Measurements from ENCODE around the gene METTL27.
"Not testable (repeated sequence)": the region's sequence is repeated elsewhere in the genome, so short reads cannot be mapped to it uniquely, and the experiment has no call there.

Gene METTL27

DNA sequence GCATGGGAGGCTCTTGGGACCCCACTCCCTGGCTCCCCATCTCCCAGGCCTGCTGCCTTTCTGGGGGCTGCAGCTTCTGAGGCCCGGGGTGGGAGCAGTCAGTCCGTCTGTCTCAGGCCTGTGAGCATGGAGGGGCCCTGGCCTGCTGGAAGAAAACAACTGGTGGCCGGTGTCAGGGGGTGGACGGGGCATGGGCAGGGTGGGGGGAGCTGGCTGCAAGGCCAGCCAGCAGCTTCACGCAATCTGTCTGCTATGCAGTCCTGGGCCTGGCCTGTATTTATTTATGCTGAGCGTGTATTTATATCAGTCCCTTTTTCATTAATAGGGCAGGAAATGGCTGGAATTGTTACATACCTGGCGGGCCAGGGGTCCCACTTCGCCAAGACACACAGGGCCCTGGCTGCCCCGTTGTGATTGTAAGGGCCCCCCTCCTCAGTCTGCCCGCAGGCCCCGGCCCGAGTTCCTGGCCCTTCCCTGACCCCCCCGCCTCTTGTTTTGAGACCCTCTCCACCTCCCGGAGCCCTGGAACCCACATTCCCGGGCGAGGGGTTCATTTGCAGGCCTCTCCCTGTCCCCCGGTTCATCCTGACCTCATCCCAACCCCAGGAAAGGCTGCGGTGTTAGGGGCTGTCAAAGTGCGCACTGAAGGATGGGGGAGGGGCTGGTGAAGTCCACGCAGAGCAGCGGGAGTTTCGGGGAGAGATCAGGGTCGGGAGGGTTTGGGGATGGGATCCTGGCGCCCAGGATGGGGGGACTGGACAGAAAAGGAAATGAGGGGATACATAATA, 26.9 kb upstream of the METTL27 start:
- no peak for DNase-seq

DNA sequence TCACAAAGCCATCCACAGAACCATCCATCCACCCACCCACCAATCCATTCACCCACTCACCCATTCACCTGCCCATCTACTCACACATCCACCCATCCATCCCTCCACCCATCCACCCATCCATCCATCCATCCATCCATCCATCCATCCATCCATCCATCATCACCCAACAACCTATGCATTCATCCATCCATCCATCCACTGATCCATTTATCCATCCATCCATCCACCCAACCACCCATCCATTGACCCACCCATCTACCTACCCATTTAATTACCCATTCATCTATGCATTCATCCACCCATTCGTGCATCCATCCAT, 24.1 kb upstream of the METTL27 start:
- no peak for DNase-seq

DNA sequence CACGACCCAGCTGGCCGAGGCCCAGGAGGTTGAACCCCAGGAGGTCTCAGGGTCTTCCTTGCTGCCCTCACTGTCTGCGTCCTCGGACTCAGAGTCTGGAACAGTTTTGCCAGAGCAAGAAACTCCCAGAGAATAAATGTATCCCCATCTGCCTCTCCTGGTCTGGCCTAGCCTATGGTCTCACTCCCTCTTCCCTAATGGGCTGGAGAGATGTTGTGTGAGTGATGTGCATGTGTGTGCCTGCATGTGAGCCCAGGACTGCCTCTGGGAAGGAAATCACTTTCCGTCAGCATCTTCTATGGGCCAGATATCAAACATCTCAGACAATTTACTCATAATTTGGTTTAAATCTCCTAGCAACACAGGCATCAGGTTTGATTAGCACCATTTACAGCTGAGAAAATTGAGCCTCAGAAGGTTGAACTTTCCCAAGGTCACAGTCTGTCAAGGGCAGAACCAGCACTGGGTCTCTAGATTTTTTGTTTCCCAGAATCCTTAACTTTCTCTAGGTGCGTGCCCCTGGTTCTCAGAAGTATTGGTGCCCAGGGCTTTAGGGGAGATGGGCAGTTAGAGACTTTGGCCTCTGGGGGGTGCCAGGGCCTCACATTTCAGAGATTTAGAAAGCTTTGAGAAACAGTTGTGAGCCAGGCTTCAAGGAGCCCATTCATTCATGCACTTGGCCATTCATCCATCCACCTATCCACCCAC, 23.6 kb upstream of the METTL27 start:
- DNase-seq, result no peak

- no peak for DNase-seq
Observed at GRCh38 chr7:73864981-73865711, 22.8 kb upstream of the METTL27 start.

- DNase-seq, result no peak
Observed at GRCh38 chr7:73861305-73861704, 19.0 kb upstream of the METTL27 start.

DNA sequence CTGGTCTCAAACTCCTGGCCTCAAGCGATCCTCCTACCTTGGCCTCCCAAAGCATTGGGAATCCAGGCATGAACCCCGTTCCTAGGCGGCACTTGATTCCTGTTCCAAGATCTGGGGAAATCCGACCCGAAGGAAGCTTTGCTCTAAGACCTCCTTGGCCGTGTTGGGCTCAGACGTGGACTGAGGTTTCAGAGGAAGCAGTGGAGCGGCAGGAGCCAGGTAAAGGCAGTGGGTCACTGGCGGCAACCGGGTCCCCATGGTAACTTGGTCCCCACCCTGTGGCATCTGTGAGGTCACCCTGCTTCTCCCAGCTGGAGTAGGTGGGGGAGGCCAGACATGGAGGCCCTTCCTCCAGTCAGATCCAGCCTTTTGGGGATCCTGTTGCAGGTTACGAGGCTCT, 18.5 kb upstream of the METTL27 start, which contains the start of gene TMEM270:
TMEM270 (plus strand) TSS at position 301 of the 400 bp plus-strand sequence; CDS start at position 337, 36 bp downstream.
- DNase-seq, result no peak

DNA sequence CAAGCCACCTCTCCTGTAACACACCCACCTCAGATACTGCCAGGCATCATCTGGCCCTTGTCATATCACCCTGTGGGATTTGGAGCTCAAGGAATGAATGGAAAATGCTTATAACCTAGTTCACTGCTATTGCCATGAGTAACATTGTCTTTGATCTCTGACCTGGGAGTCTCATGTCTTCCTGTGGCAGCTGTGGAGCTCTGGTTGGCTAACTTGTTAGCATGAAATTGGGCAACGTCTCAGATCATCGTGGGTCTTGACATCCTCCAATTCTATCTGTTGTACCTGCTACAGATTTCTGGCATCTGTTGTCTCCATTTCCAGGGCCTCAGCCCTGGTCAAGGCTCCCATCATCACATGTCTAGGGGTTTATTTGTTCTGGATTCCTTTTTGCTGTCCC, 16.5 kb upstream of the METTL27 start:
- DNase-seq, result no peak

DNA sequence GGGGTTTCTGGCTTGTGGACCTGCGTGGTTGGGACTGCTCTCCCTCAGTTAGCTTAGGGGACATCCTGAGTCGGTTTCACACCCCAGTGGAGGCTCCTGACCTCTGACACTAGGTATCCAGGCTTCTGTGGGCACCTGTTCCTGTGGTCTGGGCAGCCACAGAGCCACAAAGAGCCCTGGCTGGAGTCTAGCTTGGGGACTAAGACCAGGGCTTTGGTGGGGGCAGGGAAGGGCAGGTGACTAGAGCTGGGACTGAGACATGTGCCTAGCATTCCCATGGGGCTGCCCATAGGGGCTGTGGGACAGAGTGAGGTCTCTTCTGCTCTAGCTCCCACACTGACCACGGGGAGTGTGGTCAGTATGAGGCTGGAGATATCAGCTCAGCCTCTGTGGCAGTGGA, 14.6 kb upstream of the METTL27 start:
- no peak for DNase-seq

GRCh38 chr7:73852500-73852899, 10.2 kb upstream of the METTL27 start:
- no peak for DNase-seq

GRCh38 chr7:73851410-73852338, 9.4 kb upstream of the METTL27 start:
- no peak for DNase-seq

DNA sequence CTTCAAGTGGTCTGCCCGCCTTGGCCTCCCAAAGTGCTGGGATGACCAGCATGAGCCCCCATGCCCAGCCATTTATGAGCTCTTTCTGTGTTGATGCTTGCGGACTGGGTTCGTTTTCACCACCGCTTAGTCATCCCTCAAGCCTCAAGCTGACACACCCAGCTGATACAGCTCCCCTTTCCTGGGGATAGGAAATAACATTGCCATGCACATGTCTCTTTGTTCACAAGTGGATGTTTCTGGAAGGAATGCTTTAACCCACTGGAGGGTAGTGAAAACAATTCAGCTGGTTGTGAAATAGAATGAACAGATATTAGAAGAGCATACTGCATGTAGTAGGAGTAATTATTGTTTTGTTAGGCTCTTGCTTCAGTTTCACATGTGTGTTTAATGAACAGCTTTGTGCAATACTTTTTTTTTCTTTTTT, 8.5 kb upstream of the METTL27 start:
- no peak for DNase-seq

DNA sequence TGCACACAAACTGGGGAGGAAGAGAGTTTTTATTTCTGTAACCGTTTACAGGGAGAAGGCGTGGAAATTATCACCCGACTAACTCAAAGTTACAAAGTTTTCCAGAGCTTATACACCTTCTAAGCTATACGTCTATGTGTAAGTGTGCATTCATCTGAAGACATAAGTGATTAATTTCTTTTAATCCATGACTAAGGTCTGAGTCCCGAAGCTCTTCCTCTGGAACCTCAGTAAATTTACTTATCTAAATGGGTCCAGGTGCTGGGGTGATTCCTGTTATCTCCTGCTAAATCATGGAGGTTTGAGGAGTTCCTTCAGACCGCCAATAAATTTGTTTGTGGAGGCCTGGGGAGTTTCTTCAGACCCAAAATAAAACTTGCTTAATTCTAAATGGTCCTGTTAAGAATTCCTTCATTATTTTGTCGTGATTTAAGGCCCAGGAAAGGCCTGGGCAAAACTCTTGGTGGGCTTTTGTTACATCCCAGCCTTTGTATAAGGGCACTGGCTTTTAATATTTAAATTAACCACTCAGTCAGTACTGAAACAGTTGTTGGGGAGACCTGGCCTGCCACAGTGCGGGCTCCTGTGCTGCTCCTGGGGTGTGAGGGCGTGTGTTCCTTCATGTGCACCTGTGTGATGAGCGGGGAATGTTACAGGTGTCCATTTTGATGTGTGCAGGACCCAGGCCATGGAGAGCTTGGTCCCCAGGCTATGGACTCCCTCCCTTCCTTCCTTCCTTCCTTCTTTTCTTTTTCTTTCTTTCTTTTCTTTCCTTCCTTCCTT, 5.8 kb upstream of the METTL27 start:
- DNase-seq, result no peak

GRCh38 chr7:73845701-73846195, 3.4 kb upstream of the METTL27 start:
- not testable (repeated sequence) for DNase-seq

GRCh38 chr7:73844848-73845460, 2.6 kb upstream of the METTL27 start:
- no peak for DNase-seq

DNA sequence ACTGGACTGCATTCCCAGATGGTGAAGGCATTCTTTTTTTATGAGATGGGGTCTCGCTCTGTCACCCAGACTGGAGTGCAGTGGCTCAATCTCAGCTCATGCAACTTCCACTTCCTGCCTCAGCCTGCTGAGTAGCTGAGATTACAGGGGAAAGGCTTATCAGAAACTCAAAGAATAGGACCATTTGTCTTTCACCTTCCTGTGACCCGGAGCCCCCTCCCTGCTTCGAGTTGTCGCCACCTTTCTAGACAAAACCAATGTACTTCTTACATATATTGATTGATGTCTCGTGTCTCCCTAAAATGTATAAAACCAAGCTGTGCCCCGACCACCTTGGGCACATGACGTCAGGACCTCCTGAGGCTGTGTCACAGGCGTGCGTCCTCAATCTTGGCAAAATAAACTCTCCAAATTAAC, 1.8 kb upstream of the METTL27 start:
- DNase-seq, result no peak

DNA sequence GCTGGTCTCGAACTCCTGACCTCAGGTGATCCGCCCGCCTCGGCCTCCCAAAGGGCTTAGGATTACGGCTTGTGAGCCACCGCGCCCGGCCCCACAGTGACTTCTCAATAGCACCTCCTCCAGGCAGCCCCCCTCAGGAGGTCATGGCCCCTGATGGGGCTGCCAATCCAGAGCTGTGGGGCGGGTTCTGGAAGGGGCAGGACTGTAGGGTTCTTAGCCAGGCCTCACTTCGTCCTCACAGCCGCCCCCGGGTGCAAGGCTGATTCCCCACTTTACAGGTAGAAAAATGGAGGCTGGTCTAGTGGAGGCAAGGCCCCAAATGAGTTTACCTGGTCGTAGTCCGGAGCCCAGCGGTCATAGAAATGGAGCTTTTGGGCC, 638 bp downstream of the METTL27 start:
- DNase-seq, result no peak

GRCh38 chr7:73840715-73841379, 1.5 kb downstream of the METTL27 start:
- no peak for DNase-seq

DNA sequence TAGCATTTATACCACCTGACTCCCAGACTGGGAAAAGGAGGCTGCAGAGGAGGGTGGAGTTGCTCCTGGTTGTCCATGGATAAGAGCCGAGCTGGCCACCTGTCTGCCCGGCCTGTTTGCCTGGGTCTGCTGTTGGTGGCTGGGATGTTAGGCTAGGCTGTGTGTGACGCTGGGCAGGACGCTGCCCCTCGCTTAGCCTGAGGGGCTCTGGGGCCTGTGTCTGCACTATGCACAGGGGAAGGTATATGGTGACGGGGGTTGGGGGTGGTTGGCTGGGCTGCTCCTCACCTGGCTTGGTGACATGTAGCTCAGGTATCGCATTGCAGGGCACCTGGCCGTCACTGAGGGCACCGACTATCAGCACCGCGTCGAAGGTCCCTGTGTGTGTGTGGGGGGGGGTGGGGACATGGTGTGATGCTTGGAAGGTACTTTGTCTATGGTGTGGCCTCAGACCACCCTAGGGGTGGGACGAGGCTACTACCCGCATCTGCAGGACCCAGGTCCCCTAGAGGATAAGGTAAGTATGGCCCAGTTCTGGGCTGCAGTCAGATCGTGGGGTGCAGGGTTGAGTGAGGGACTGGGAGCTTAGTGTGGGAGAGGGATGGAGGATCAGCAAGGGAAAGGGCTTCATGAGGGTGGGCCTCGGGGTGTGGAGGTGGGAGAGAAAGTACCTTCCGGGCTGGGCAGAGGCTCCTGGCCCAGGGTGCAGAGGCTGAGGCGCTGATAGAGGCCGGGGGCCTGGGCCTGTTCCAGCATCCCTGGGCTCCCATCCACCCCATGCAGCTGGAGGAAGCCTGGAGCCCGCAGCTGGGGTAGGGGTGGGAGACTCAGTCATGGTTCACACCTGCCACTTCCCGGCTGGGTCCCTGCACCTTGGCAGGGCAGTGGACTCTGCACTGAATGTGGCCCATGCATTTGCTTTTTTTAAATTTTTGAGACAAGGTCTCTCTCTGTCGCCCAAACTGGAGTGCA, 2.3 kb downstream of the METTL27 start:
- DNase-seq, result peak; percentile 60

DNA sequence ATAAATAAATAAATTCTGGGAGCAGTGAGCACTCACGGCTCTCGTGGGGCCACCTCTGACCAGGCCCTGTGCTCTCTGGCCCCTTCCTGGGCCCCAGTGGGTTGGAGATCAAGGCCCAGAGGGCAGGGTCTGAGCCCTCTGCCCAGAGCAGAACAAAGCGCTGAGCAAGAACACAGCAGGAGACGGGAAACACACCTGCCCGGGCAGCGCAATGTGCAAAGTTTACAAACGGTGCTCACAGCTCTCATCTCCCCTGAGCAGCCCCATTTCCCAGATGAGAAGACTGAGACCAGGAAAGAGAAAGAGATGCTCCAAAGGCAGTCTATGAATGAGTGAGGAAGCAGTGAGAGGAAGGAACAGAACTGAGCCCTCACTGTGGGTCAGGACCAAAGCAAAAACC, 3.0 kb downstream of the METTL27 start:
- DNase-seq, result no peak
